Astrocyte of the cerebellum (primary cell): ENCODE results near the gene NUAK1.

Experiments used
- DNase-seq: peaks from one replicate; pipeline ENCODE4 v3.0.0-alpha.2; 2011; ENCODE audit warnings: low read depth
- H3K4me3 ChIP-seq: 2 replicates; pipeline ENCODE4 v1.5.1; 2011; ENCODE audit warnings: mild to moderate bottlenecking, low read depth, low read length, moderate library complexity
- CTCF ChIP-seq: IDR thresholded peaks from 2 replicates; pipeline ENCODE4 v1.5.1; 2012; ENCODE audit warnings: low read length, low read depth, moderate library complexity, mild to moderate bottlenecking; ENCODE audit errors: missing control alignments
- in situ Hi-C: cut with HindIII; loops from 2 replicates; pipeline ENCODE4 v1.10.0; 2017; ENCODE audit warnings: low sequenced_read_pairs

Gene NUAK1

GRCh38 chr12:106096376-106096775 lies 42.4 kb downstream of the NUAK1 start:
- no peak for TF ChIP-seq CTCF
- H3K4me3 ChIP-seq: no peak overlapping the region
- no peak for DNase-seq
- in situ Hi-C loops: no loop called here

GRCh38 chr12:106094304-106094703 lies 44.5 kb downstream of the NUAK1 start:
- no peak overlapping the region for H3K4me3 ChIP-seq
- no peak for TF ChIP-seq CTCF
- DNase-seq: no peak
- in situ Hi-C loops: no loop called here

- no peak for DNase-seq
- TF ChIP-seq CTCF: no peak
- H3K4me3 ChIP-seq: no peak overlapping the region
- in situ Hi-C loops: no loop called here
Measured at GRCh38 chr12:106093246-106093645, 45.5 kb downstream of the NUAK1 start.

GRCh38 chr12:106091446-106091820 lies 47.3 kb downstream of the NUAK1 start:
- TF ChIP-seq CTCF: no peak
- H3K4me3 ChIP-seq: no peak overlapping the region
- no peak for DNase-seq
- in situ Hi-C loops: no loop called here

GRCh38 chr12:106090591-106091445 lies 47.9 kb downstream of the NUAK1 start:
- no peak overlapping the region for H3K4me3 ChIP-seq
- in situ Hi-C loops: no loop called here

GRCh38 chr12:106089935-106090334 lies 48.8 kb downstream of the NUAK1 start:
- DNase-seq: no peak
- TF ChIP-seq CTCF: no peak
- no peak overlapping the region for H3K4me3 ChIP-seq
- in situ Hi-C loops: no loop called here

More at GRCh38 chr12:106090591-106091445, 47.9 kb downstream of the NUAK1 start:
- no peak for TF ChIP-seq CTCF
- no peak for DNase-seq
